Lung (tissue), 12 donors: Measurements from ENCODE around the gene ARL8A. TPM values are rescaled to one million over a fixed set of nuclear protein-coding genes. Genes with fewer than 3 reads are reported as not detected.
A peak's percentile ranks its signal among the peaks of the same experiment; 100 is the strongest.

Experiments
- ATAC-seq: fragments of 200-7000 bp; cut with Tn5 transposase; one replicate; pipeline ENCODE4 v1.9.1; 2020; ENCODE audit warnings: moderate number of reproducible peaks; ENCODE audit not compliant: insufficient read depth, low FRiP score
- DNase-seq, 3 donors: peaks; one replicate each; pipeline ENCODE4 v3.0.0-alpha.2; 2013 to 2017
- H3K27ac ChIP-seq, 2 donors: one replicate each; pipeline ENCODE4 v1.5.1; 2013; ENCODE audit warnings: mild to moderate bottlenecking in 2 of 2, moderate library complexity in 2 of 2, control low read depth in 1 of 2, inconsistent platforms in 1 of 2, low read depth in 1 of 2, low read length in 1 of 2
- H3K27me3 ChIP-seq, 3 donors: one replicate each; pipeline ENCODE4 v1.5.1; 2013; ENCODE audit warnings: low read length in 2 of 3; ENCODE audit not compliant: control insufficient read depth in 3 of 3, insufficient read depth in 3 of 3
- H3K36me3 ChIP-seq, 4 donors: one replicate each; pipeline ENCODE4 v1.5.1; 2013; ENCODE audit warnings: low read length in 4 of 4, mild to moderate bottlenecking in 1 of 4, moderate library complexity in 1 of 4; ENCODE audit not compliant: control insufficient read depth in 4 of 4, insufficient read depth in 4 of 4
- H3K4me1 ChIP-seq, 5 donors: one replicate each; pipeline ENCODE4 v1.5.1; 2013; ENCODE audit warnings: low read length in 5 of 5, mild to moderate bottlenecking in 2 of 5, moderate library complexity in 1 of 5; ENCODE audit not compliant: control insufficient read depth in 5 of 5, insufficient read depth in 5 of 5
- H3K4me3 ChIP-seq: one replicate; pipeline ENCODE4 v1.5.1; 2013; ENCODE audit warnings: mild to moderate bottlenecking, control low read depth, moderate library complexity
- H3K9ac ChIP-seq, 2 donors: one replicate each; pipeline ENCODE4 v1.5.1; 2013; ENCODE audit warnings: low read length in 2 of 2, control low read depth in 1 of 2; ENCODE audit not compliant: insufficient read depth in 1 of 2
- H3K9me3 ChIP-seq, 4 donors: one replicate each; pipeline ENCODE4 v1.5.1; 2013; ENCODE audit warnings: low read length in 3 of 4, mild to moderate bottlenecking in 1 of 4, moderate library complexity in 1 of 4; ENCODE audit not compliant: control insufficient read depth in 4 of 4, insufficient read depth in 3 of 4
- CTCF ChIP-seq: IDR thresholded peaks from 2 replicates; pipeline ENCODE4 v1.5.1; 2012; ENCODE audit warnings: mild to moderate bottlenecking; ENCODE audit errors: control extremely low read depth, extremely low read depth
- WGBS, 2 donors: extraction: QIAGEN DNeasy Blood & Tissue Kit; methylation state at CpG; one replicate each; pipeline ENCODE4 v1.1.7; 2013; 5-methylcytosine and 5-hydroxymethylcytosine counted together
- polyA plus RNA-seq, 2 donors: library from polyadenylated mRNA; stranded (reverse); fragments of 200-250 nt; gene quantifications; one replicate each; pipeline ENCODE4 v1.2.1, GENCODE V29; 2013
- total RNA-seq, 2 donors: library from RNA; depleted of rRNA in 1 of 2; stranded (reverse); fragments of >200 nt in 1 of 2; gene quantifications; one replicate each; pipeline ENCODE4 v1.2.1, GENCODE V29; 2014 to 2021
- donor health status: control.
- donor health status: control.
- donor health status: Bipolar disorder and iron deficiency.
- donor health status: healthy.
- donor health status: DM: yes; HTN: yes; CAD: no.

Gene ARL8A
- total and polyA plus RNA-seq, 4 donors, result 27.8 to 82.0 (median 48.8) TPM

GRCh38 chr1:202157945-202158344 lies 13.4 kb upstream of the ARL8A start:
- peaks cover 0 to 17% (median 9%) of the 10 kb centered on the region in 5 donors for H3K4me1 ChIP-seq
- DNase-seq (no peak), ATAC-seq (no peak)
- no peak for TF ChIP-seq CTCF
- H3K4me3 ChIP-seq, result no peak overlapping the region
- no peak overlapping the region for H3K9ac ChIP-seq
- no peaks in the 10 kb centered on the region for H3K27me3 ChIP-seq
- no peaks in the 10 kb centered on the region for H3K36me3 ChIP-seq
- H3K27ac ChIP-seq, result no peak overlapping the region
- 84 to 93% methylated on average over 10 of the region's 10 CpGs for WGBS, 2 donors
- H3K9me3 ChIP-seq, result no peaks in the 10 kb centered on the region

- Histone ChIP-seq H3K9ac (no peak overlapping the region), H3K4me3 (no peak overlapping the region), H3K27me3 (no peaks in the 10 kb centered on the region), H3K9me3 (no peaks in the 10 kb centered on the region), H3K4me1 (peaks cover 0 to 9% (median 3%) of the 10 kb centered on the region in 5 donors), H3K27ac (no peak overlapping the region), H3K36me3 (peaks cover 0 to 3% (median 0%) of the 10 kb centered on the region in 4 donors)
- TF ChIP-seq CTCF, result no peak
- ATAC-seq (no peak), DNase-seq (no peak)
- 89 to 93% methylated on average over 6 to 8 of the region's 8 CpGs for WGBS, 2 donors
These were observed 12.1 kb upstream of the ARL8A start for GRCh38 chr1:202156590-202156989.

GRCh38 chr1:202155478-202156021 lies 11.0 kb upstream of the ARL8A start:
- H3K4me3 ChIP-seq, result no peak overlapping the region
- H3K27ac ChIP-seq, result no peak overlapping the region
- no peak for TF ChIP-seq CTCF
- WGBS, 2 donors, result 27 to 31% methylated on average over 8 of the region's 8 CpGs
- DNase-seq (peak in 1 of 3 donors; percentile 13), ATAC-seq (no peak)
- no peaks in the 10 kb centered on the region for H3K27me3 ChIP-seq
- H3K36me3 ChIP-seq, result peaks cover 0 to 3% (median 0%) of the 10 kb centered on the region in 4 donors
- no peak overlapping the region for H3K9ac ChIP-seq
- H3K4me1 ChIP-seq, result peaks cover 0 to 9% (median 0%) of the 10 kb centered on the region in 5 donors
- H3K9me3 ChIP-seq, result no peaks in the 10 kb centered on the region
